Transverse colon (tissue), 4 donors: ENCODE results near the gene UBE2J2.

Experiments
- EP300 ChIP-seq: sonication (generic); formaldehyde crosslinking; IDR thresholded peaks from one replicate; pipeline ENCODE4 v1.6.1; 2017; ENCODE audit warnings: antibody characterized with exemption, low read depth
- POLR2A ChIP-seq: fragments of 450-650 bp; IDR thresholded peaks from one replicate; pipeline ENCODE4 v1.6.1; 2016; ENCODE audit warnings: antibody characterized with exemption, mild to moderate bottlenecking, moderate library complexity
- POLR2AphosphoS5 ChIP-seq, 3 donors: sonication (generic); formaldehyde crosslinking; IDR thresholded peaks; one replicate each; pipeline ENCODE4 v1.6.1; 2016; ENCODE audit warnings: antibody characterized with exemption in 3 of 3
- TF ChIP-seq, protein P1 (sequence below), 5 experiments: fragments of 200-600 bp in 3 of 5; fragments of 450-650 bp in 2 of 5; sonication (generic) in 3 of 5; IDR thresholded peaks; 1 replicate in 2 of 5; 2 replicates in 3 of 5; pipeline ENCODE4 v1.5.1; 2016 to 2017; ENCODE audit warnings: antibody characterized with exemption in 5 of 5, inconsistent platforms in 3 of 5, mild to moderate bottlenecking in 2 of 5, moderate library complexity in 1 of 5

DNA sequence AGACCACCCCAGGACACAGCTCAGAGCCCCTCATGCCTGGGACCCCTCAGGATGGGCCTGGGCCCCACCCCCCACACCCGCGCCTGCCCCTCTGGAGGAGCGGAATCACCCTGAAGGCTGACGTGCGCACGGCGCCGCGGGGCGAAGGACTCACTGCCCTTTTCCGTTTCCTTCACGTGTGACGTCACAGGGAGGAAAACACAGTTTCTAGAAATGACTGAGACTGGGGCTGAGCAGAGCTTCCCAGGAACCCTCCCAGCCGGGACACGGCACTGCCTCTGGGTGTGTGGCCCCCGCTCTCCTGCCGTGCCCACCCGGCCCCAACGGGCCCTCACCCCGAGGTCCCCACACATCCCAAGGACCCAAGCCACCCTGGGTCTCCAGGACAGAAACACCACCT lies 54.3 kb downstream of the UBE2J2 start:
- TF ChIP-seq, protein P1, sequence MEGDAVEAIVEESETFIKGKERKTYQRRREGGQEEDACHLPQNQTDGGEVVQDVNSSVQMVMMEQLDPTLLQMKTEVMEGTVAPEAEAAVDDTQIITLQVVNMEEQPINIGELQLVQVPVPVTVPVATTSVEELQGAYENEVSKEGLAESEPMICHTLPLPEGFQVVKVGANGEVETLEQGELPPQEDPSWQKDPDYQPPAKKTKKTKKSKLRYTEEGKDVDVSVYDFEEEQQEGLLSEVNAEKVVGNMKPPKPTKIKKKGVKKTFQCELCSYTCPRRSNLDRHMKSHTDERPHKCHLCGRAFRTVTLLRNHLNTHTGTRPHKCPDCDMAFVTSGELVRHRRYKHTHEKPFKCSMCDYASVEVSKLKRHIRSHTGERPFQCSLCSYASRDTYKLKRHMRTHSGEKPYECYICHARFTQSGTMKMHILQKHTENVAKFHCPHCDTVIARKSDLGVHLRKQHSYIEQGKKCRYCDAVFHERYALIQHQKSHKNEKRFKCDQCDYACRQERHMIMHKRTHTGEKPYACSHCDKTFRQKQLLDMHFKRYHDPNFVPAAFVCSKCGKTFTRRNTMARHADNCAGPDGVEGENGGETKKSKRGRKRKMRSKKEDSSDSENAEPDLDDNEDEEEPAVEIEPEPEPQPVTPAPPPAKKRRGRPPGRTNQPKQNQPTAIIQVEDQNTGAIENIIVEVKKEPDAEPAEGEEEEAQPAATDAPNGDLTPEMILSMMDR (IDR thresholded peaks at IDR 0.05) = no peak
- TF ChIP-seq POLR2A = no peak
- TF ChIP-seq POLR2AphosphoS5 (IDR thresholded peaks at IDR 0.05) = no peak
- no peak for TF ChIP-seq EP300
